Activated CD8-positive, alpha-beta T cell treated with anti-CD3 and anti-CD28 coated beads for 36 hours (primary cell): ENCODE measurements around the gene DAB2IP. TPM values are rescaled to one million over a fixed set of nuclear protein-coding genes. Genes with fewer than 3 reads are reported as not detected.

Experiments used
- ATAC-seq: fragments of 200-7000 bp; cut with Tn5 transposase; one replicate; pipeline ENCODE4 v1.10.0; 2021; ENCODE audit warnings: mild to moderate bottlenecking, moderate library complexity
- CTCF ChIA-PET: fragments of 350-600 bp; sonication (Branson Sonifier 250); formaldehyde crosslinking; loops from one replicate; lab custom pipeline; 2021; ENCODE audit warnings: antibody characterized with exemption; lab: Charles Lee
- POLR2A ChIA-PET: fragments of 350-600 bp; sonication (Branson Sonifier 250); formaldehyde crosslinking; loops from one replicate; lab custom pipeline; 2021; ENCODE audit warnings: antibody characterized with exemption; lab: Charles Lee
- DNase-seq: peaks from one replicate; pipeline ENCODE4 v3.0.0-alpha.2; 2020
- H3K27ac Mint-ChIP-seq: one replicate; pipeline ENCODE4 v1.8.0; 2021; ENCODE audit warnings: mild to moderate bottlenecking, mixed read lengths
- H3K27me3 Mint-ChIP-seq: one replicate; pipeline ENCODE4 v1.8.0; 2021; ENCODE audit warnings: mixed read lengths
- H3K36me3 Mint-ChIP-seq: one replicate; pipeline ENCODE4 v1.8.0; 2021; ENCODE audit warnings: low read depth, mixed read lengths
- H3K4me1 Mint-ChIP-seq: one replicate; pipeline ENCODE4 v1.8.0; 2021; ENCODE audit warnings: low read depth, mixed read lengths
- H3K4me3 Mint-ChIP-seq: one replicate; pipeline ENCODE4 v1.8.0; 2021; ENCODE audit warnings: mild to moderate bottlenecking, moderate library complexity, mixed read lengths
- H3K9me3 Mint-ChIP-seq: one replicate; pipeline ENCODE4 v1.8.0; 2021; ENCODE audit warnings: mixed read lengths
- CTCF ChIP-seq: fragments of 200-600 bp; IDR thresholded peaks from one replicate; pipeline ENCODE4 v1.8.0; 2022; ENCODE audit warnings: antibody characterized with exemption, mild to moderate bottlenecking
- intact Hi-C: fragments of 100-400 bp; cut with micrococcal nuclease; formaldehyde crosslinking; loops from one replicate; pipeline ENCODE4 v1.10.0; 2022
- total RNA-seq, 2 experiments: library from RNA; stranded (reverse); gene quantifications; one replicate each; pipeline ENCODE4 v1.2.3, GENCODE V29; 2021

DAB2IP gene
- total RNA-seq, 2 experiments from 2014 or later: 0.54 to 1.5 TPM

- CTCF ChIA-PET: interaction anchor here (0.7 kb wide), 1 partner anchor 23 kb away, joined by 3 read pairs; no protein-coding TSS in a partner anchor
- Mint-ChIP-seq H3K27me3 (no peaks in the 10 kb centered on the region), H3K27ac (no peak overlapping the region), H3K9me3 (no peaks in the 10 kb centered on the region), H3K4me3 (no peak overlapping the region), H3K4me1 (no peaks in the 10 kb centered on the region), H3K36me3 (no peaks in the 10 kb centered on the region)
- intact Hi-C loops: no loop called here
- no peak for DNase-seq
- TF ChIP-seq CTCF: no peak
- ATAC-seq: no peak
- POLR2A ChIA-PET: no interaction called here
Measured at GRCh38 chr9:121625590-121625989, 25.8 kb upstream of the DAB2IP start.

- Mint-ChIP-seq H3K9me3 (no peaks in the 10 kb centered on the region), H3K4me1 (no peaks in the 10 kb centered on the region), H3K36me3 (no peaks in the 10 kb centered on the region), H3K27me3 (no peaks in the 10 kb centered on the region), H3K4me3 (no peak overlapping the region), H3K27ac (no peak overlapping the region)
- DNase-seq: no peak
- intact Hi-C loops: no loop called here
- no peak for ATAC-seq
- ChIA-PET CTCF (interaction anchor here (1.2 kb wide), 1 partner anchor 15 kb away, joined by 3 read pairs; no protein-coding TSS in a partner anchor), POLR2A (no interaction called here)
- TF ChIP-seq CTCF: no peak
Measured at GRCh38 chr9:121626012-121626411, 25.4 kb upstream of the DAB2IP start.

- no peak for TF ChIP-seq CTCF
- Mint-ChIP-seq H3K9me3 (no peaks in the 10 kb centered on the region), H3K4me1 (no peaks in the 10 kb centered on the region), H3K4me3 (no peak overlapping the region), H3K27me3 (no peaks in the 10 kb centered on the region), H3K36me3 (no peaks in the 10 kb centered on the region), H3K27ac (no peak overlapping the region)
- DNase-seq: no peak
- ChIA-PET POLR2A (interaction anchor here (0.7 kb wide), 1 partner anchor 25 kb away, joined by 3 read pairs; no protein-coding TSS in a partner anchor), CTCF (no interaction called here)
- intact Hi-C loops: no loop called here
- peak; percentile 51 for ATAC-seq
Measured at GRCh38 chr9:121627427-121627826, 24.0 kb upstream of the DAB2IP start.

GRCh38 chr9:121628401-121628800, 23.0 kb upstream of the DAB2IP start:
- Mint-ChIP-seq H3K4me3 (no peak overlapping the region), H3K27ac (no peak overlapping the region), H3K4me1 (no peaks in the 10 kb centered on the region), H3K36me3 (no peaks in the 10 kb centered on the region), H3K27me3 (no peaks in the 10 kb centered on the region), H3K9me3 (no peaks in the 10 kb centered on the region)
- POLR2A ChIA-PET: no interaction called here
- TF ChIP-seq CTCF: no peak
- no peak for ATAC-seq
- no peak for DNase-seq
- CTCF ChIA-PET: no interaction called here
- intact Hi-C loops: no loop called here

DNA sequence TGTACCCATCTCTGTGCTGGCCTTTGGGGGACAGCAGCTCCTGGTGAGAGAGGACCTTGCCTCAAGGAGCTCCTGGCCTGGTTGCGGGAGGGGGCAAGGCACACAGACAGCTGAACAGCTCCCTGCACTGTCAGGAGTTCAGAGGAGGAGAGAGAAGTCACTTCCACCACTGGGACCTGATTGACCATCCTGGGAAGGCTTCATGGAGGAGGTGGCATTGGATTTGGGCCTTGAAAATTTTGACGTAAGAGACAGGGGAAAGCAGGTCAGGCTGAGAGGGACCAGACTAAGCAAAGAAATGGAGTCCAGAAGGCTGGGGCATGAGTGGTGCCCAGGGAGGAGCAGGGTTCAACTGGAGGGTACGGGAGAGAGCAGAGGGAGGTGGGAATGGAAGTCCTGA, 20.3 kb upstream of the DAB2IP start:
- H3K9me3 Mint-ChIP-seq: no peaks in the 10 kb centered on the region
- no peak for DNase-seq
- intact Hi-C loops: no loop called here
- no peak for TF ChIP-seq CTCF
- H3K4me3 Mint-ChIP-seq: no peak overlapping the region
- ChIA-PET CTCF (no interaction called here), POLR2A (no interaction called here)
- peaks cover 8% of the 10 kb centered on the region for H3K4me1 Mint-ChIP-seq
- no peak for ATAC-seq
- no peak overlapping the region for H3K27ac Mint-ChIP-seq
- H3K27me3 Mint-ChIP-seq: no peaks in the 10 kb centered on the region
- no peaks in the 10 kb centered on the region for H3K36me3 Mint-ChIP-seq
